GM21390 (cell line): Measurements from ENCODE around the gene GPC5.
"Not testable (repeated sequence)": the region's sequence is repeated elsewhere in the genome, so short reads cannot be mapped to it uniquely, and the experiment has no call there.

ENCODE experiments used
- ATAC-seq: cut with Tn5 transposase; IDR thresholded peaks from one replicate; pipeline ENCODE4 v1.9.1; 2021; ENCODE audit not compliant: unreplicated experiment

The GPC5 gene

DNA sequence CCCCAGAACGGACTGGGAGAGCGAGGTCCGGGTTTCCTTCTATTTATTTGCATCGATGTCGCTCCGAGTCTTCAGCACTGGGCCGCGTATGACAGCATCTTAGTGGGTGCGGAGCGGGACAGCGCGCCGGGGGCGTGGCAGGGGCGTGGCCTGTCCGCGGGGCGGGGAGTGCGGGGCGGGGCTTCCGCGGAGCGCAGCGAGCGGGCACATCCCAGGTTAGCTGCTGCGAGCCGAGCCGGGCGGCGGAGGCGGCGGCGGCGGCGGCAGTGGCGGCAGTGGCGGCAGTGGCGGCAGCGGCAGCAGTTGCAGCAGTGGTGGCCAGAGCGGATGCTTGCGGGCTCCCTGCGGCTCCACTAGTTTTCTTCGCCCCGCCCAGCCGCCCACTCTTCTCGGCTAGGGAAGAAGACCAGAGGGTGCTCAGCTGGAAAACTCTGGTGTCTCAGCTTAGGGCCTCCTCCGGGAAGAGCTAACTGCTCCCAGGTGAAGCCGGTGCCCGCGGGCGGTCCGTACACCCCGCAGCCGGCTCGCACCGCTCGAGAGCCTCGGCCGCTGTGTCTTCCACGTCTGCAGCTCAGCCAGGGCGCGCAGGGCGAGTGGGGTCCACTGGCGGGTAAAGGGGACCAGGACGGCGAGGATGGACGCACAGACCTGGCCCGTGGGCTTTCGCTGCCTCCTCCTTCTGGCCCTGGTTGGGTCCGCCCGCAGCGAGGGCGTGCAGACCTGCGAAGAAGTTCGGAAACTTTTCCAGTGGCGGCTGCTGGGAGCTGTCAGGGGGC, at the start of gene GPC5:
TSS of gene GPC5 (plus strand) at position 209 of the 776 bp plus-strand sequence.
- ATAC-seq, result peak; percentile 94

DNA sequence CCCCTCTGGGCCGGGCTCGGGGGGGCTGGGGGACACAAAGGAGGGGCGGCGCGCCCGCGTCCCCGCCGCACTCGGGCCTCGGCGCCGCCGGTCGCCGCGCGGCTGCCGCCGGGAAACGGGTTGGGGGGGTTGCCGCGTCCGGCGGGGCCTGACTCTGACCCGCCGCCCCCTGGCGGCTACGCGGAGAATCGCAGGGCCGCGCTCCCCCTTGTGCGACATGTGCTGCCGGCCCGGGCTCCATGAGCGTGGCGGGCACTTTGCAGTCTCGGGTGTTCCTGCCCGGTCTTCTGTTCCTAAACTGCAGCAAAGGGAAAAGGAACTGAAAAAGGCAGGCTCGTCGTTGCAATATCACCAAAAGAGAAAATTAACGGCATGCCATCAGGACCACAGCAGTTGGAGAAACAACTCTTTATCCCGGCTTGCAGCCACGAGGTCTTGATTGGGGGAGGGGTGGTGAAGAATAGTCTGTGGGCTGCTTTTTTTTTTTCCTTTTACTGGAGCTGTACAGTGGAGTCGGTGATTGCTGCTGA, 49.5 kb upstream of the GPC5 start:
- ATAC-seq, result peak; percentile 51

DNA sequence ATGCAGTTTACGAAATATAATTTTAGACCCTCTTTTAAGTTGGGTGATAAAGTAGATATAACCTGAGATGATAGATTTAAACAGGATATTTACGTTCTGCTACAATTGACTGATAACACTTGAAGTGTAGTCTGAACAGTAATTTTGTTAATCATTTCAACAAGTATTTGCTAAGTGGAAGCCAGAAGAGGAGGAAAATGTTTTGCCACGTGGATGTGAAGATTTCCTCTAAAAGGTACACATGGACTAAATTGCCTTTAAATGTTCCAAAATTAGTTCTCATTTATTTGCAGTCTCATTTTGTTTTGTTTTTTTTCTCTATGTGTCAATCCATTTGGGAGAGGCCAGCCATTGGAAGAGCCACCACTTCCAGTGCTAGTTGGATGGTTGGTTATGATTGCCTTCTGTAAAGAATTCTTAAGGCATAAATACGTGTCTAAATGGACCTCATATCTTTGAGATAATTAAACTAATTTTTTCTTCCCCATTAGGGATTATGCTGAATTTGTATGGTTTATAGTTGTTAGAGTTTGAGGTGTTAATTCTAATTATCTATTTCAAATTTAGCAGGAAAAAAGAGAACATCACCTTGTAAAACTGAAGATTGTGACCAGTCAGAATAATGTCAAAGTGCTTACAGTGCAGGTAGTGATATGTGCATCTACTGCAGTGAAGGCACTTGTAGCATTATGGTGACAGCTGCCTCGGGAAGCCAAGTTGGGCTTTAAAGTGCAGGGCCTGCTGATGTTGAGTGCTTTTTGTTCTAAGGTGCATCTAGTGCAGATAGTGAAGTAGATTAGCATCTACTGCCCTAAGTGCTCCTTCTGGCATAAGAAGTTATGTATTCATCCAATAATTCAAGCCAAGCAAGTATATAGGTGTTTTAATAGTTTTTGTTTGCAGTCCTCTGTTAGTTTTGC, 48.2 kb upstream of the GPC5 start:
- no peak for ATAC-seq

DNA sequence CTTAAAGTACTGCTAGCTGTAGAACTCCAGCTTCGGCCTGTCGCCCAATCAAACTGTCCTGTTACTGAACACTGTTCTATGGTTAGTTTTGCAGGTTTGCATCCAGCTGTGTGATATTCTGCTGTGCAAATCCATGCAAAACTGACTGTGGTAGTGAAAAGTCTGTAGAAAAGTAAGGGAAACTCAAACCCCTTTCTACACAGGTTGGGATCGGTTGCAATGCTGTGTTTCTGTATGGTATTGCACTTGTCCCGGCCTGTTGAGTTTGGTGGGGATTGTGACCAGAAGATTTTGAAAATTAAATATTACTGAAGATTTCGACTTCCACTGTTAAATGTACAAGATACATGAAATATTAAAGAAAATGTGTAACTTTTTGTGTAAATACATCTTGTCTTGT, 47.3 kb upstream of the GPC5 start:
- ATAC-seq, result no peak

DNA sequence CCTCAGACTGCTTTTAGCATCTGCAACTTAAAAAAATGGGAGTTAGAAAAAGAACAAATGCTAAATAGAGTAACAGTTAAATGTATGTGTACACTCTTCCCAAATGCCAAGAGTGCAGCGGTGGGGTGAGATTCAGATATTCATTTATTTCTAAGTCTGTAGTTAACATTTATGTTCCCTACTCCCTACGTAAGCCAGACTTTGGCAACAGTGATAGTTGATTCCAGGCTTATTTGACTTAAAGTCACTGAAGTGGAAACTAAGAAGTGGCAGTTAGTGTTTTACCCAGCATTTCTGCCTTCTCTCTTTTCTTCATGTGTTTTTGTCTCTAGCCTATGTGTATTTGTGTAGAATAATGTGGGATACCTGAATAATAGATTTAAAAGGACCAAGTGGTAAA, 46.4 kb upstream of the GPC5 start:
- ATAC-seq, result no peak

DNA sequence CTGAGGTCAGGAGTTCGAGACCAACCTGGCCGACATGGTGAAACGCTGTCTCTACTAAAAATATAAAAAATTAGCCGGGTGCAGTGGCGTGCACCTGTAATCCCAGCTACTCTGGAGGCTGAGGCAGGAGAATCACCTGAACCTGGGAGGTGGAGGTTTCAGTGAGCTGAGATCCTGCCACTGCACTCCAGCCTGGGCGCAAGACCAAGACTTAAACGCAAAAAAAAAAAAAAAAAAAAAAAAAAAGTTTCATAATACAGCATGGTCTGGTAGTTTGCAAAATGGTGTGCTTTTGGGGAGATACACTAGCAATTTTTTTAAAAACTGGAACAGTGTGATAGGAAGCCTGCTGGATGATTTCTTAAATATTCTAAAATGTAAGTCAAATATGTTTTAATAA, 45.5 kb upstream of the GPC5 start:
- not testable (repeated sequence) for ATAC-seq

DNA sequence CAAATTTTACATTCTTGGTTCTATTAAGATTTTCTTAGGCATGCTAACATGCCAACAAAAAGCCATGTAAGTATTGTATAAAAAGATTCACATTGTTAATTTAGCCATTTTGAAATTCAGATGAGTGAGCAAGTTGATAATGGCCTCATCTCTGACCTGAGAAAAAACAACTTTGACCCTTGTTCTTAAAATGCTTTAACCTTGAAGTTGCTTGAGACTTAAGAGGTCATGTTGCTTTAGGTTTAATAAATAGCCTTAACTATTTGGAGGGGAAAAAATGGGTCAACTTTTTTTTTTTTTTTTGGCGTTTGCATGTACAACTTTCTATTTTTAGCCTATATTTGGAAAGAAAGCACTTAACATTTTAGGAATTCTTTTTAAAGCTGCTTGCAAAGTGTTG, 44.9 kb upstream of the GPC5 start:
- ATAC-seq, result no peak

DNA sequence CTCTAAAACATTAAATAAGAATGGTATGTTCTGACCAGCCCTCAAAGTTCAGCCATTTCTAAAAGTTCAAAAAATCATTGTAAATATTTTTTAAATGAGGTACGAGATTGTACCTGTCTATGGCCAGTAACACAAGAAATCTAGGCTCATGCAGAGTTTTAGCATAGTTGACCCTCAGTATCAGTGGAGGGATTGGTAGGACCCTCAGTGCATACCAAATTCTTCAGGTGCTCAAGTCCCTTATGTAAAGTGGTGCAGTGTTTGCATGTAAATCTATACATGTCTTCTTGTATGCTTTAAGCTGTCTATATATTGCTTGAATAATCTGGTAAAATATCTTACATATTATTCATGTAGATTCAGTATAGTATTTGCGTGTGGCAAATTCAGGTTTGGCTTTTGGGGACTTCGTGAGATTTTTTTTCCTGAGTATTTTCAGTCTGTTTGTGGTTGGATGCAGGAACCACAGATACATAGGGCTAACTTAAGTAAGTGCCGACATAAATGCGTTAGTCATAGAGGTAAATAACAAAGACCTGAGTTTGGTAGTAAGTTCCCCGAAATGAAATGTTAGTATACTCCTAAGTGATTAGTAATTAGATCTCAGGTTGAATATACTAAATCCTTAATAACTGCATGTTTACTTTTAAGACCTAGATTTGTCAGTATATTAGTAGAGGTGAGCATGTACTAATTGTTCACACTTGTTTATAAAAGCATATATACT, 43.2 kb upstream of the GPC5 start:
- no peak for ATAC-seq

DNA sequence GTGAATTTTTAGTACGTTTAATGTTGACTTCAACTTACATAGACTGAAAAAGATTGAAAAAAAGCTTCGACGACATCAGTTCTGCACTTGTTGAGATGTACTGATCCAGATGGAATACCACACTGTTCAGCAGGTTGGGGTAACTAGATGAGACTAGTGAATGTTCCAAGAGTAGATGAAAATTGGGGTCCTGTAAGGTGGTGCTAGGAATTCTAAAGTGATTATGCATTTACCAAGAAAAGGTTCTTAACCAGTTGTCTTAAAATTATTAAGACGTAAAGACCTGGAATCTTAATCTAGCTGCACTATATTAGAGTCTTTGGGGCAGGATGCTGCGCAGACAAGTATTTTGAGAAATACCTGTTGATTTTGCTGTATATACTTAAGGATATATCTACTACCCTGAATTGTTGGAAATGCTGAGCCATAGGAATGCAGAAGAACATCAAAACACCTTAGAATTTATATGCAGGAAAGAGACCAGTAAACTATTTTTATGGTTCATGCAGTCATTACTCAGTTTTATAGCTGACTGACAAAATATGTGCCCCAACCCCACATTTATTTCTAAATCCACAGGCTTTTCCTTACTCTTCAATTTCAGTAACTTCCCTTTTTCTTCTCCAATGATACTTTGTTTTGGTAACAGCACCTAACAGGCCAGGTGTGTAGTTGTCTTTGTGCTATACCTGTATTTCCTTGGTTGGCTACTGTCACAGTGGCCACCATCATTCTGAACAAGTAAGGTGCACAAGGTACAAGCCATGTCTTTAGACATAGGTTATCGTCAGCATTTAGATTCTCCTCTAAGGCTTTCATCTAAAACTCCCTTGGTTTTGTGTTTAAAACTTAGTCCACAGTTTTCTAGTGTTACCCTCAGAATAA, 42.4 kb upstream of the GPC5 start:
- no peak for ATAC-seq

DNA sequence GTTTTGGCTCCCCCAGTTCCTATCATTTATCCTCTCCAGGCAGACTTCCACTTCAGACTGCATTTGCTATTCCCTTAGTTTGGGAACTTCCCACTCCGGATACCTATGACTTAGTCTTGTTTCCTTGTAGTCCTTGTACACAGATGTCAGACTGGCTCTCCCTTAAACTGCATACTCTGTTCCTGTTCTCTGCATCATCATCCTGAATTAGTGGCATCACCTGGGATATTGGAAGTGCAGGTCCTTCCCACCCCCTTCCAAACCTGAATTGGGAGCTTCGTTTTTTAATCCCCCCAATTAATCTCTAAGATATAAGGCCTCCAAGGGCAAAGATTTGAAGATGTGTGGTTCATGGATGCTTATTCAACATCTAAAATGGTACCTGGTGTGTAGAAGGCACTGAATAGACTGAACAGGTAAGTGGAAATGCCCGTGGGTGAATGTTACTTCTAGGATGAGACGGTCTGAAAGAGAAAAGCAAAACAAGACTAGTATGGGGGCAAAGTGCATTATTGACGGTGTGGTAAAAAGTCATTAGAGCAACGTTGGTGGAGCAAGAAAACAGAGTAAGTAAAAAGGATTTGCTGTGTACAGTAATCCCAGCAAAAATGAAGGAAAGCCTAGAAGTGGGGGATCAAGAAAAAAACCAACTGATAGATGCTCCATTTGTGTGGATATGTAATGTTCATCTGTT, 41.4 kb upstream of the GPC5 start:
- no peak for ATAC-seq

DNA sequence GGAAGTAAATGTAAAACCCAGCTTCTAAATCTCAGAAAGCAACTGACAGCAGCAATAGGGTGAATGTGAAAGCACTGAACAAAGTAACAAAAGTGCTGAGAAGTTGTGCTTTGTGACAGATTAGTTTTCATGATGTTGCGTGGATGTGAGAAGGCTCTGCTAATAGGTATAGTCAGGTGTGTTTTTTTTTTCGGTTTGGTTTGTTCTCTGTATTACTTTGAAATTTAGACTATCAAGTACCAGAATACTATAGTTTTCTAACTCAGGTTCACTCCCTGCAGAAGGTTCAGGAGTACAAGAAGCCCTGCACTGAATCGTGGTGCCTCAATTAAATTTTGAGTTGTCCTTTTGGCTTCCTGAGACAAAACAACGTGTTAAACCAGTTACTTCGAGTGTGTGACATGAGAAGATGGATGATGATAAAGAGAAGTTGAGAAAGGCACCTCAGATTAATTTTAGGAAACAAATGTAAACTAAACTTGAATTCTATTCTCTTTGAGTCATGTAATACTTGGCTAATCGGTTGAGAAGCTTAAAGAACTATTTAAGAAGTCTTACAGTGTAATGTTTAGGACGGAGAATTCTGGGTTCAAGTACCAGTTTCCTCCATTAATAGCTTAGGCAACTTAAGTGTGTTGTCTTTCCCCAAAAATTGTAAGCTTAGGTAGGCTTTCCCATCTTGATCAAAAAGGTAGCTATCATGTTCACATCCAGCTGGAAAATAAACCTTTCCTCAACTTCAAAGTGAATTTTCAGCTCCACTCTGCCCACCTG, 40.6 kb upstream of the GPC5 start:
- no peak for ATAC-seq

DNA sequence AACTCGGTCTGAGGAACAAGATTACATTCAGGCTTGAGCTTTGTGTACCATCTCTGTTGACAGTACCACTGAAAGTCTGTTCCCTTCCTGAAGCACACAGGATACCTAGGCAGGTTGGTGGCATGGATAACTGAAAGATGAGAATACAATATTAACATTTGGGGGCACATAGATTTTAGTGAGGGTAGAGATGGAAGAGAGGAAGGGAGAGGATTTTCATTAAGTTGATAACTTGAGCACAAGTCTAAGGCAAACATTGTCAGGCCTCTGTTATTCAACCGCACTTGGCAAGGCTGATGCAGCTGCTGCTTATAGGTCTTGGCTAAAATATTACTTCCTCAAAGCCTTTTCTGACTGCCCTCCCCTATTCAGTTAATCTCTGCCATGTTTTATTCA, 40.0 kb upstream of the GPC5 start:
- ATAC-seq, result no peak

DNA sequence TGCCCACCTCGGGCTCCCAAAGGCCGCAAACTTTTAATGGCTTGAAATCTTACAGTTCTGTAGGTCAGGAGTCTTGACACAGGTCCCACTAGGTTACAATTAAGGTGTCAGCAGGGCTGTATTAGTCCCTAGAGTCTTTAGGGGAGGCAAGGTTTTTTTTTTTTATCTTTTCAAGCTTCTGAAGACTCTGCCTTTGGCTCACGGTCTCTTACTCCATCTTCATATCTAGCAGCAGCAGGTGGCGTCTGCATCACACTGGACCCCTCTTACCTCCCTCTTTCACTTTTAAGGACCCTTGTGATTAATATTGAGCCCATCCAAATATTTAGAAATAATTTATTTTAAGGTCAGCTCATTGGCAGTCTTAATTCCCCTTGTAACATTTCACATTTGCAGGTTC, 39.3 kb upstream of the GPC5 start:
- no peak for ATAC-seq

DNA sequence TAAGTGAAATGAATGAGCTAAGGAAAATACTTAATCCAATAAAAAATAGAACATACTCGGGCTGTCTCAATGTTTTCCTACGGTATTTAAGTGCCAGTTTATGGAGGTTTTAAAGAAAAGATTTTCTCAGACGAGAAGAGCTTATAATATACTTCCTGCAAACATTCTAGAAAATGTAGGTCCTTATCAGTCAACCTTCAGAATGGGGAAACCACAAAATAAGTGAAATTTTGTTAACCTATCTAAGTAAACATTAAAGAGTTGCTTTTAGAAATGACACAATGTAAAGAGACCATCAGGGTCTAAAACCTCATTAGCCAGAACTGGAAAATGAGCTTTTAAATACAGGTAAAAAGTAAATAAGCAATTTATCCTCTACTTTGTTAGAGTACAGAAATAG, 38.8 kb upstream of the GPC5 start:
- no peak for ATAC-seq

DNA sequence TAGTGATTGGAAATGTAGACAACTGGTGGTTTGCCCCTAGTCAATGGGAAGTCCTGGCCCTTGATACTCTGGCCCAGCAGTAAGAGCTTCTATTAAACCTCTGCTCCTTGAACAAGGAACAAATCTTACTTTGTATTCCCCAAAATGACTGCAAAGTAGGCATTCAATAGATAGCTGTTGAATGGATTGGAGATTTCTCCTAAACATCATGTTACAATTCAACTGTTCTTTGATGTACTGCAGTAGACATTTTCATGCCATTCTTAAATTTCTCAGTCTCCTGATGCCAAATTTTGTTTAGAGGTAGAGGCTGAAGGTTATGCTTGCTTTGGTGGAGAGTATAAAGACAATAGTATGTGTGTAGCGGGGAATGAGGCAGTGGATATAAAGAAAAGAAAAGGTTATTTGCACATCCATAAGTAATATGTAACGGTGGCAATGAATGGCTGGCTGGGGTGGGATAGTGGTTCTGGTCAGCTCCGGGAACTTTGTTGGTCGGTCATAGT, 38.1 kb upstream of the GPC5 start:
- no peak for ATAC-seq

DNA sequence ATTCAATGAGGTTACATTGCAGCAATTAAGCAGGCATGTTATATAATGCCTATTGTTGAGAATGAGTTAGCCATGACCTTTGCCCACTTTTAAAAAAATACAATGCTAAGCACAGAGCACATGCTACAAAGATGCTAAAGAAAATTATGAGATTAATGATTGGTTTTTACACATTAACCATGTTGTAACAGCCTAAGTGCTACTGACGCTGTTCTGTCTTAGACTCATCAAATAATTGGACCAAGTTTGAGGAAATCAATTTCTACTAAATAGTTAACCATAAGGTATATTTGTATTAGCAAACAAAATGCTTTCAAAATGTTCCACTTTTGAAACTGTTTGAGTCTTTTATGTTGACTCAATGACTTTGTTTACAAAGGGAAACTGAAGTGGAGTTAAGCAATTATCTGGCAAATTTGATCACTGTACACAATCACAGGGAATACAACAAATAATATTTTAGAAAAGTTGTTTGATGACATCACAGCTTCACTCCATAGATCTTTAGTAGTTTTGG, 36.6 kb upstream of the GPC5 start:
- ATAC-seq, result no peak

DNA sequence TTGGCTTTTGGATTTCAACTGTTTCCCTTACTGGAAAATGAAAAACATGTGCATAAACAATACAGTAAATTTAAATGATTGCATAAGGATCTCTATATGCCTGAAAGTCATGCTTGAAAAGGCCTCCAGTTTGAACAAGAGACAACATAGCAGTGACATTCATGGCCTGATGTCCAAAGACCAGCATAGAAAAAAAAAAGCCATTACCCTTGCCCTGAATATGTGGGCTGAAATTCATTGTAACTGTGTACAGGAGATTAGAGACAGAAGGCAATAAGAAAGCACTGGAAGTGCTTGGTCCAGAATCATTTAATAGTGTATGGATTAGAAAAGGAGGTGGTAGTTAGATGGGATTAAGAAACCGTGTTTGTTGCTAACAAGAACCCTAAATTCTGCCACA, 35.5 kb upstream of the GPC5 start:
- no peak for ATAC-seq

DNA sequence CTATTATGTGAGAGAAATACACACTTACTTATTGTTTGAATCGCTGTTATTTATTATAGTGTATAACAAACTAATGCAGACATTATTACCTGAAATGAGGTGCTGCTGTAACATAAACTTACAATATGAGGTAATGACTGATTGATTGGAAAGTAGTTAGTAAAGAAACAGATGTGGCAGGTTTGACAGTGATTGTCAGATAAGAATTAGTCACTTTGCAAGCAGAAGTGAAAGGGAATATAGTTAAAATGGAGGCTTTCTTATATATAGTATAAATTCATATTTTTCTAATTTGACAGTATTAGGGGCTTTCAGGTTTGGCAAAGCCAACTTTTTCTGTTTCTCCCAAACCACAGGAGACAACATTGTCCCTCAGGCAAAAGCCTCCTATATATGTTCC, 30.3 kb upstream of the GPC5 start:
- no peak for ATAC-seq
